ENCODE measurements around the gene DVL3.

DNA sequence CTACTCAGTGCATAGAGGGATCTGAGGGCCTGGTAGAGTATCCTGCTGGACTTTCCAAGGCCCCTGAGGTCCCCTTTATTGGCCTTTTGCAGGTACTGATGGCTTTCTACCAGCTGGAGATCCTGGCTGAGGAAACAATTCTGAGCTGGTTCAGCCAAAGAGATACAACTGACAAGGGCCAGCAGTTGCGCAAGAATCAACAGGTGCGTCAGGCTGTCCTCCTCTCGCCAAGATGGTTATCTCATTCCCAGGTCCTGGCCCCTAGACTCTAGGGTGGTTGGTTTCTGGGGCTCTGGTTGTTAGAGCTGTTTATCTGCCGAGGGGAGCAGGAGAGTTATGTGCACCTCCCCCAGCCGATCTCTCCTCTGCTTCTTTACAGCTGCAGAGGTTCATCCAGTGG lies 10.7 kb upstream of the DVL3 start:
- TF ChIP-seq, protein P1, sequence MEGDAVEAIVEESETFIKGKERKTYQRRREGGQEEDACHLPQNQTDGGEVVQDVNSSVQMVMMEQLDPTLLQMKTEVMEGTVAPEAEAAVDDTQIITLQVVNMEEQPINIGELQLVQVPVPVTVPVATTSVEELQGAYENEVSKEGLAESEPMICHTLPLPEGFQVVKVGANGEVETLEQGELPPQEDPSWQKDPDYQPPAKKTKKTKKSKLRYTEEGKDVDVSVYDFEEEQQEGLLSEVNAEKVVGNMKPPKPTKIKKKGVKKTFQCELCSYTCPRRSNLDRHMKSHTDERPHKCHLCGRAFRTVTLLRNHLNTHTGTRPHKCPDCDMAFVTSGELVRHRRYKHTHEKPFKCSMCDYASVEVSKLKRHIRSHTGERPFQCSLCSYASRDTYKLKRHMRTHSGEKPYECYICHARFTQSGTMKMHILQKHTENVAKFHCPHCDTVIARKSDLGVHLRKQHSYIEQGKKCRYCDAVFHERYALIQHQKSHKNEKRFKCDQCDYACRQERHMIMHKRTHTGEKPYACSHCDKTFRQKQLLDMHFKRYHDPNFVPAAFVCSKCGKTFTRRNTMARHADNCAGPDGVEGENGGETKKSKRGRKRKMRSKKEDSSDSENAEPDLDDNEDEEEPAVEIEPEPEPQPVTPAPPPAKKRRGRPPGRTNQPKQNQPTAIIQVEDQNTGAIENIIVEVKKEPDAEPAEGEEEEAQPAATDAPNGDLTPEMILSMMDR (IDR thresholded peaks at IDR 0.05; ENCODE audit: borderline replicate concordance, extremely low read depth, low read length, poor library complexity, severe bottlenecking) = no peak
- TF ChIP-seq EZH2 (IDR thresholded peaks at IDR 0.05; ENCODE audit: borderline replicate concordance, low read depth, low read length, severe bottlenecking) = no peak
